BJ (cell line): Measurements from ENCODE around the gene CDK2. TPM values are rescaled to one million over a fixed set of nuclear protein-coding genes. Genes with fewer than 3 reads are reported as not detected.
"Not testable (repeated sequence)": the region's sequence is repeated elsewhere in the genome, so short reads cannot be mapped to it uniquely, and the experiment has no call there.

Experiments
- CTCF ChIA-PET: fragments of 350-600 bp; formaldehyde crosslinking; extraction: SDS; loops from one replicate; lab custom pipeline; 2021; ENCODE audit warnings: antibody characterized with exemption, inconsistent platforms; lab: Yijun Ruan, JAX
- POLR2A ChIA-PET: fragments of 300-600 bp; sonication (Branson Sonifier 250); formaldehyde crosslinking; extraction: SDS; loops from one replicate; lab custom pipeline; 2021; ENCODE audit warnings: antibody characterized with exemption; lab: Charles Lee
- DNase-seq: peaks from one replicate; pipeline ENCODE4 v3.0.0-alpha.2; 2011; ENCODE audit warnings: low read depth
- H3K27me3 ChIP-seq: 2 replicates; pipeline ENCODE4 v1.6.0; 2011; ENCODE audit warnings: low read length; ENCODE audit not compliant: control insufficient read depth, insufficient read depth
- H3K36me3 ChIP-seq: 2 replicates; pipeline ENCODE4 v1.5.1; 2011; ENCODE audit warnings: low read length; ENCODE audit not compliant: control insufficient read depth, insufficient read depth
- H3K4me3 ChIP-seq: 2 replicates; pipeline ENCODE4 v1.5.1; 2011; ENCODE audit warnings: low read depth, mild to moderate bottlenecking, control low read depth, low read length
- CTCF ChIP-seq: IDR thresholded peaks from 2 replicates; pipeline ENCODE4 v1.5.1; 2011; ENCODE audit warnings: low read depth, mild to moderate bottlenecking, control low read depth, inconsistent platforms, low read length, moderate library complexity; ENCODE audit not compliant: insufficient read depth
- polyA minus RNA-seq: library from RNA; depleted of rRNA, polyadenylated mRNA; stranded (reverse); fragments of >200 nt; gene quantifications from 2 replicates; pipeline ENCODE4 v1.2.3, GENCODE V29; 2011; rRNA and poly(A)+ RNA removed
- polyA plus RNA-seq: library from polyadenylated mRNA; depleted of rRNA; stranded (reverse); fragments of >200 nt; gene quantifications from 2 replicates; pipeline ENCODE4 v1.2.3, GENCODE V29; 2011; rRNA removed

Gene CDK2
- polyA plus RNA-seq (56.6 and 75.2 TPM in 2 replicates), polyA minus RNA-seq (33.8 and 77.3 TPM in 2 replicates)

GRCh38 chr12:55966408-55967281 lies at the start of gene CDK2:
Gene CDK2, plus strand, starts transcription at chr12:55966830. Its CDS starts 179 bp downstream, at chr12:55967009.
- TF ChIP-seq CTCF, result no peak
- DNase-seq, result peak; percentile 21
- H3K4me3 ChIP-seq, result peak within 1 kb of the TSS; percentile 92
- no peaks in the 10 kb centered on the region; the same call in 1 of the 2 replicates for H3K36me3 ChIP-seq
- no peaks in the 10 kb centered on the region for H3K27me3 ChIP-seq
- POLR2A ChIA-PET, result no interaction called here
- CTCF ChIA-PET, result interaction anchor here (0.7 to 2.3 kb wide), 2 partner anchors 27 to 226 kb away, joined by 3 to 7 read pairs; no protein-coding TSS in a partner anchor

DNA sequence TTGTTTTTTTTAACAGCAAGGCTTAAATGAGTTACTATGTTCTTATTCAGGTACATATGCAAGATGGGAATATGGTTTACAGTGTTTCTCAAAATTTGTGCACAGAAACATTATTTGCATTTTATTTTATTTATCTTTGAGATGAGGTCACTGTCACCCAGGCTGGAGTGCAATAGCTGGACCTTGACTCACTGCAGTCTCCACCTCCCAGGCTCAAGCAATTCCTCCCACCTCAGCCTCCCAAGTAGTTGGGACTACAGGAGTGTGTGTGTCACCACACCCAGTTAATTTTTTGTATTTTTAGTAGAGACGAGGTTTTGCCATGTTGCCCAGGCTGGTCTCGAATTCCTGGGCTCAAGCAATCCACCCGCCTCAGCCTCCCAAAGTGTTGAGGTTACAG lies 47.6 kb upstream of the CDK2 start:
- DNase-seq, H3K36me3 ChIP-seq, POLR2A ChIA-PET, H3K27me3 ChIP-seq, H3K4me3 ChIP-seq: not testable (repeated sequence)
- CTCF ChIA-PET, result interaction anchor here (0.8 to 0.9 kb wide), 2 partner anchors 20 to 71 kb away, joined by 3 read pairs; no protein-coding TSS in a partner anchor

GRCh38 chr12:55922126-55922525 lies 44.5 kb upstream of the CDK2 start:
- ChIA-PET POLR2A (no interaction called here), CTCF (no interaction called here)
- DNase-seq, result no peak

DNA sequence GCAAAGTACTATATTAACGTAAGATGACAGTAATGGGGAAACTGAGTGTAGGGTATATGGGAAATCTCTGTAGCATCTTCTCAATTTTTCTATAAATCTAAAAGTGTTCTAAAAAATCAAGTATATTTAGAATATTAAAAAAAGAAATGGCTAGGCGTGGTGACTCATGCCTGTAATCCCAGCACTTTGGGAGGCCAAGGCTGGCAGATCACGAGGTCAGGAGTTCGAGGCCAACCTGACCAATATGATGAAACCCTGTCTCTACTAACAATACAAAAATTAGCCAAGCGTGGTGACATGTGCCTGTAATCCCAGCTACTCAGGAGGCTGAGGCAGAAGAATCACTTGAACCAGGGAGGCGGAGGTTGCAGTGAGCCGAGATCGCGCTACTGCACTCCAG lies 43.0 kb upstream of the CDK2 start:
- CTCF ChIA-PET, H3K27me3 ChIP-seq, H3K4me3 ChIP-seq, DNase-seq, POLR2A ChIA-PET, H3K36me3 ChIP-seq: not testable (repeated sequence)

More at GRCh38 chr12:55922126-55922525, 44.5 kb upstream of the CDK2 start:
- no peaks in the 10 kb centered on the region for H3K27me3 ChIP-seq
- no peak overlapping the region for H3K4me3 ChIP-seq
- no peak for TF ChIP-seq CTCF
- H3K36me3 ChIP-seq, result no peaks in the 10 kb centered on the region; the same call in 1 of the 2 replicates

- TF ChIP-seq CTCF, result no peak
- ChIA-PET POLR2A (no interaction called here), CTCF (interaction anchor here (0.9 to 3.5 kb wide), 16 partner anchors 8 to 108 kb away, joined by 3 to 14 read pairs (median 4); partner anchors contain the start of genes MMP19, ORMDL2 and SARNP)
- no peak for DNase-seq
- H3K36me3 ChIP-seq, result no peaks in the 10 kb centered on the region
- no peak overlapping the region for H3K4me3 ChIP-seq
- no peaks in the 10 kb centered on the region for H3K27me3 ChIP-seq
Measured at GRCh38 chr12:55925371-55925770, 41.3 kb upstream of the CDK2 start.
